Prostate gland (tissue), 2 donors: ENCODE data around the gene PDE2A. TPM values are rescaled to one million over a fixed set of nuclear protein-coding genes. Genes with fewer than 3 reads are reported as not detected.

Source experiments
- DNase-seq: peaks from one replicate; pipeline ENCODE4 v3.0.0-alpha.2; 2019; ENCODE audit warnings: low spot score
- H3K27ac ChIP-seq, 2 donors: fragments of 200-600 bp; sonication (generic); 2 replicates each; pipeline ENCODE4 v1.5.1; 2017 to 2019
- H3K27me3 ChIP-seq: fragments of 200-600 bp; sonication (generic); replicated peaks from 2 replicates; pipeline ENCODE4 v1.5.1; 2019; ENCODE audit not compliant: insufficient read depth
- H3K36me3 ChIP-seq, 2 donors: fragments of 200-600 bp; sonication (generic); 1 replicate in 1 of 2; 2 replicates in 1 of 2; pipeline versions ENCODE4 v1.5.1 to v1.8.1; 2017 to 2019
- H3K4me1 ChIP-seq: fragments of 200-600 bp; sonication (generic); replicated peaks from 2 replicates; pipeline ENCODE4 v1.5.1; 2019
- H3K4me3 ChIP-seq, 2 donors: fragments of 200-600 bp; sonication (generic); 2 replicates each; pipeline ENCODE4 v1.5.1; 2017 to 2019
- H3K9me3 ChIP-seq: fragments of 200-600 bp; sonication (generic); 2 replicates; pipeline ENCODE4 v1.5.1; 2017
- POLR2A ChIP-seq: fragments of 450-650 bp; IDR thresholded peaks from one replicate; pipeline ENCODE4 v1.6.1; 2016; ENCODE audit warnings: antibody characterized with exemption, mild to moderate bottlenecking
- POLR2AphosphoS5 ChIP-seq: sonication (generic); formaldehyde crosslinking; IDR thresholded peaks from one replicate; pipeline ENCODE4 v1.6.1; 2017; ENCODE audit warnings: antibody characterized with exemption
- WGBS: methylation state at CpG from one replicate; pipeline ENCODE4 v1.1.5; 2018; 5-methylcytosine and 5-hydroxymethylcytosine counted together
- intact Hi-C: fragments of 100-400 bp; cut with DNase I; formaldehyde crosslinking; loops from one replicate; pipeline ENCODE4 v1.14.2; 2022
- total RNA-seq, 2 donors: library from RNA; depleted of rRNA; stranded (reverse); fragments of >200 nt; gene quantifications; one replicate each; pipeline ENCODE4 v1.1.0, GENCODE V29; 2016
- TF ChIP-seq, protein P1 (sequence below), 4 experiments: fragments of 200-600 bp in 2 of 4; fragments of 450-650 bp in 2 of 4; sonication (generic) in 2 of 4; IDR thresholded peaks; 1 replicate in 3 of 4; 2 replicates in 1 of 4; pipeline ENCODE4 v1.5.1; 2016 to 2019; ENCODE audit warnings: antibody characterized with exemption in 4 of 4, mild to moderate bottlenecking in 2 of 4, moderate library complexity in 2 of 4

Gene PDE2A
- total RNA-seq, 2 donors from 2014 or later = 24.2 to 47.7 TPM

- H3K27me3 ChIP-seq = no peaks in the 10 kb centered on the region
- no peak overlapping the region for H3K27ac ChIP-seq
- no peak for TF ChIP-seq POLR2A
- no peak for TF ChIP-seq POLR2AphosphoS5
- TF ChIP-seq, protein P1, sequence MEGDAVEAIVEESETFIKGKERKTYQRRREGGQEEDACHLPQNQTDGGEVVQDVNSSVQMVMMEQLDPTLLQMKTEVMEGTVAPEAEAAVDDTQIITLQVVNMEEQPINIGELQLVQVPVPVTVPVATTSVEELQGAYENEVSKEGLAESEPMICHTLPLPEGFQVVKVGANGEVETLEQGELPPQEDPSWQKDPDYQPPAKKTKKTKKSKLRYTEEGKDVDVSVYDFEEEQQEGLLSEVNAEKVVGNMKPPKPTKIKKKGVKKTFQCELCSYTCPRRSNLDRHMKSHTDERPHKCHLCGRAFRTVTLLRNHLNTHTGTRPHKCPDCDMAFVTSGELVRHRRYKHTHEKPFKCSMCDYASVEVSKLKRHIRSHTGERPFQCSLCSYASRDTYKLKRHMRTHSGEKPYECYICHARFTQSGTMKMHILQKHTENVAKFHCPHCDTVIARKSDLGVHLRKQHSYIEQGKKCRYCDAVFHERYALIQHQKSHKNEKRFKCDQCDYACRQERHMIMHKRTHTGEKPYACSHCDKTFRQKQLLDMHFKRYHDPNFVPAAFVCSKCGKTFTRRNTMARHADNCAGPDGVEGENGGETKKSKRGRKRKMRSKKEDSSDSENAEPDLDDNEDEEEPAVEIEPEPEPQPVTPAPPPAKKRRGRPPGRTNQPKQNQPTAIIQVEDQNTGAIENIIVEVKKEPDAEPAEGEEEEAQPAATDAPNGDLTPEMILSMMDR (IDR thresholded peaks at IDR 0.05) = no peak
- H3K4me3 ChIP-seq = no peak overlapping the region
- no peaks in the 10 kb centered on the region for H3K9me3 ChIP-seq
- H3K36me3 ChIP-seq = no peaks in the 10 kb centered on the region
- no peak for DNase-seq
- H3K4me1 ChIP-seq = no peaks in the 10 kb centered on the region
- WGBS = 90% methylated on average over 6 of the region's 6 CpGs
- intact Hi-C loops = no loop called here
These were observed 130.2 kb downstream of the PDE2A start for GRCh38 chr11:72543849-72544542.

GRCh38 chr11:72541257-72541974 is 132.8 kb downstream of the PDE2A start:
- Histone ChIP-seq H3K27me3 (no peaks in the 10 kb centered on the region), H3K4me3 (no peak overlapping the region), H3K4me1 (no peaks in the 10 kb centered on the region), H3K9me3 (no peaks in the 10 kb centered on the region), H3K27ac (no peak overlapping the region), H3K36me3 (no peaks in the 10 kb centered on the region)
- no peak for DNase-seq
- intact Hi-C loops = no loop called here
- TF ChIP-seq POLR2A (no peak), POLR2AphosphoS5 (no peak)
- TF ChIP-seq, protein P1 (IDR thresholded peaks at IDR 0.05) = no peak
- WGBS = 89% methylated on average over 4 of the region's 4 CpGs

DNA sequence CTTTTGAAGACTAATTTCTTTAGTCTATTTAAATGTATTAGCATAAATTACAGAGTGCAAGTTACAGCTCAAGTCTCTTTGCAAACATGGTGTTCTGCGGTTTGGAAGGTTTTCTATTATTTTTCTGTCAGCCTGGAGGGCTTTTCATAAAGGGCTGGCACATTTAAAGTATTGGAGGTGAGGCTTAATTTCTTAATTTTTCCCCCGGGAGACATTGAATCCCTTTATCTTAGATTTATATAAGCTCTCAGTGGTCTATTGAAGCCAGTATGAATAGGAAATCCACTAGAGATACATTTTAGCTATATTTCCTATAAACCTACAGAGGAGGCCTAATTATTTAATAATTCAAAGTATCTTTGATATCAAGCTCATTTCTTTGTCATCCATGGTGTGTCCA is 137.2 kb downstream of the PDE2A start:
- DNase-seq = no peak
- no peak overlapping the region for H3K4me3 ChIP-seq
- TF ChIP-seq POLR2A (no peak), POLR2AphosphoS5 (no peak)
- TF ChIP-seq, protein P1 (IDR thresholded peaks at IDR 0.05) = no peak
- intact Hi-C loops = no loop called here
- 69% methylated on average over 2 of the region's 2 CpGs for WGBS
- H3K27ac ChIP-seq = no peak overlapping the region
- H3K36me3 ChIP-seq = no peaks in the 10 kb centered on the region
- no peaks in the 10 kb centered on the region for H3K27me3 ChIP-seq
- H3K4me1 ChIP-seq = no peaks in the 10 kb centered on the region
- no peaks in the 10 kb centered on the region for H3K9me3 ChIP-seq

- Histone ChIP-seq H3K4me1 (no peaks in the 10 kb centered on the region), H3K27me3 (no peaks in the 10 kb centered on the region), H3K27ac (no peak overlapping the region), H3K36me3 (no peaks in the 10 kb centered on the region), H3K9me3 (no peaks in the 10 kb centered on the region), H3K4me3 (no peak overlapping the region)
- intact Hi-C loops = no loop called here
- no peak for DNase-seq
- TF ChIP-seq, protein P1 (IDR thresholded peaks at IDR 0.05) = no peak
- TF ChIP-seq POLR2AphosphoS5 = no peak
- no peak for TF ChIP-seq POLR2A
- WGBS = 60% methylated on average over 3 of the region's 3 CpGs
These were observed 139.1 kb downstream of the PDE2A start for GRCh38 chr11:72535194-72535547.
